ENCODE results near the gene DEPDC1. TPM values are rescaled to one million over a fixed set of nuclear protein-coding genes. Genes with fewer than 3 reads are reported as not detected.

Gene DEPDC1
- total RNA-seq, 1 experiment from 2014 or later, result 26.1 TPM

GRCh38 chr1:68495968-68496679 is 758 bp downstream of the DEPDC1 start:
- Histone ChIP-seq H3K4me1 (ENCODE audit: insufficient read depth, low read length) (no peaks in the 10 kb centered on the region), H3K14ac (ENCODE audit: insufficient read depth, low read length) (no peak overlapping the region; the same call in 1 of the 2 replicates), H3K56ac (ENCODE audit: insufficient read length, low read depth, low read length) (no peak overlapping the region), H3K23me2 (ENCODE audit: insufficient read length, low read depth, low read length, poor library complexity, severe bottlenecking) (peaks cover 6% of the 10 kb centered on the region), H3K79me2 (ENCODE audit: insufficient read depth, low read length) (no peaks in the 10 kb centered on the region; the same call in 1 of the 2 replicates), H4K5ac (ENCODE audit: insufficient read length, low read depth, low read length) (no peak overlapping the region), H2BK12ac (ENCODE audit: insufficient read length, low read depth, low read length) (no peak overlapping the region), H3K9me3 (ENCODE audit: control insufficient read depth, low read depth, low read length) (no peaks in the 10 kb centered on the region), H3K79me1 (ENCODE audit: insufficient read depth, low read depth, low read length, poor library complexity, severe bottlenecking) (peaks cover 2% of the 10 kb centered on the region), H3K27ac (ENCODE audit: insufficient read length, low read depth, low read length) (no peak overlapping the region), H4K20me1 (ENCODE audit: control insufficient read depth, insufficient read depth, insufficient read length) (no peaks in the 10 kb centered on the region), H4K8ac (replicated peaks; ENCODE audit: insufficient read length, low read depth, low read length) (no peak overlapping the region), H4K91ac (ENCODE audit: insufficient read length, low read depth, low read length) (no peak overlapping the region), H3K18ac (ENCODE audit: insufficient read length, low read depth, low read length) (no peak overlapping the region), H3K27me3 (ENCODE audit: insufficient read depth, low read length) (no peaks in the 10 kb centered on the region), H3T11ph (ENCODE audit: low read length) (no peak overlapping the region), H2BK5ac (ENCODE audit: insufficient read length, low read length) (no peak overlapping the region), H3K4me2 (ENCODE audit: insufficient read depth, insufficient read length, low read length) (peak overlapping the region; percentile 81), H3K9ac (ENCODE audit: extremely low read depth, insufficient read length, low read length) (peak overlapping the region; percentile 92), H3K4ac (ENCODE audit: low read depth, low read length) (no peak overlapping the region), H2AFZ (ENCODE audit: low read length) (no peak overlapping the region), H2AK5ac (ENCODE audit: insufficient read length, low read length) (no peak overlapping the region), H3K23ac (ENCODE audit: insufficient read length, low read depth, low read length) (no peak overlapping the region), H2BK15ac (ENCODE audit: low read depth, low read length) (no peak overlapping the region), H2BK20ac (ENCODE audit: low read depth, low read length, poor library complexity, severe bottlenecking) (no peak overlapping the region), H2BK120ac (ENCODE audit: low read depth, low read length, poor library complexity, severe bottlenecking) (no peak overlapping the region)
- H3K36me3 Mint-ChIP-seq (ENCODE audit: insufficient read depth in 1 of 3, low read depth in 3 of 3), result peaks cover 15 to 31% (median 22%) of the 10 kb centered on the region in 3 experiments
- H3K27ac Mint-ChIP-seq, result peak overlapping the region in 2 of 3 experiments; percentile 95 to 98; a peak in 5 of 7 replicates
- peaks cover 25 to 31% of the 10 kb centered on the region in 2 experiments for H3K4me1 Mint-ChIP-seq
- peaks cover 2% of the 10 kb centered on the region for H3K27me3 Mint-ChIP-seq (ENCODE audit: low read depth)
- H3K9me3 Mint-ChIP-seq, result peaks cover 2 to 3% of the 10 kb centered on the region in 2 experiments; a peak in 2 of 5 replicates
- TF ChIP-seq CTCF (conservative IDR thresholded peaks at IDR 0.05), result no peak
- no CpG with 5 or more reads among the region's 21 CpGs for WGBS (ENCODE audit: extremely low coverage, insufficient read length, low lambda C conversion rate)
- DNase-seq, result no peak
- H3K4me3 Mint-ChIP-seq, result peak overlapping the region; percentile 91 to 98

All from H9 (cell line).